A673 (cell line): ENCODE results near the gene SFSWAP.

Experiments
- CTCF ChIP-seq: fragments of 300-800, 200-600 bp; sonication (generic); conservative IDR thresholded peaks from 2 replicates; pipeline ENCODE4 v1.5.1; 2017; ENCODE audit warnings: low read depth, mild to moderate bottlenecking, antibody characterized with exemption, low read length, moderate library complexity, mixed read lengths
- EZH2 ChIP-seq: fragments of 200-600 bp; sonication (generic); IDR thresholded peaks from 2 replicates; pipeline ENCODE4 v1.6.1; 2017; ENCODE audit warnings: borderline replicate concordance, low read depth, mild to moderate bottlenecking, mixed read lengths, antibody characterized with exemption, low read length; ENCODE audit not compliant: poor library complexity, severe bottlenecking

- TF ChIP-seq CTCF = no peak
- TF ChIP-seq EZH2 = no peak
These were observed 39.6 kb upstream of the SFSWAP start for GRCh38 chr12:131671276-131671675.
